Body of pancreas (tissue), 4 donors: ENCODE results near the gene VARS1.

Experiments used
- POLR2A ChIP-seq, 3 donors: fragments of 450-650 bp; IDR thresholded peaks; one replicate each; pipeline ENCODE4 v1.6.1; 2016; ENCODE audit warnings: antibody characterized with exemption in 3 of 3, mild to moderate bottlenecking in 2 of 3
- TF ChIP-seq, protein P1 (sequence below), 7 experiments: fragments of 450-650 bp in 4 of 7; fragments of 200-600 bp in 3 of 7; sonication (generic) in 3 of 7; IDR thresholded peaks; one replicate each; pipeline ENCODE4 v1.5.1; 2016 to 2019; ENCODE audit warnings: antibody characterized with exemption in 7 of 7

DNA sequence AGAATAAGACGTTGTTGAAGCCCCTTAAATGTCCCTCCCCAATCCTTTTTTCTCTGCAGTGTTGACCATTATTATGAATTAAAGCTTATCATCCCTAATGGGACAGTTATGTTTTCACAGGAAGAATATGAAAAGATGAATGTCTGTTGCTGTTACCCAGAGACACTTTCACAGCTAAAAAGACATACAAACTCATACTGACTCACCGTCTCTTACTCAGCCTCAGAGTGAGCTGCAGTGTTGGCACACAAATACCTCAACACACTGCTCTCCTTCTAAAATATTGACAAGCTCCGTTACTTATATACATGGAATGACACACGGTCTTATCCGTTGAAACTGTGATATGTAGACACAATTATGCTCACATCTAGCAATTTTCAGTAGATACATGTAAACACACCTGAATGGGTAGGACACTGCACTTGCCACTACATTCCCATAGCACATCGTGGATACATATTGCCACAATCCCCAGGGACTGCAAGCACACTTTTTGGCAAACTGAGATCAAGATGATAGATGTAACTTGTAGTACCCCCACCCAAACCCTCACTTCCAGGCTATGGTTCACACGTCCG, 42.7 kb downstream of the VARS1 start:
- TF ChIP-seq, protein P1, sequence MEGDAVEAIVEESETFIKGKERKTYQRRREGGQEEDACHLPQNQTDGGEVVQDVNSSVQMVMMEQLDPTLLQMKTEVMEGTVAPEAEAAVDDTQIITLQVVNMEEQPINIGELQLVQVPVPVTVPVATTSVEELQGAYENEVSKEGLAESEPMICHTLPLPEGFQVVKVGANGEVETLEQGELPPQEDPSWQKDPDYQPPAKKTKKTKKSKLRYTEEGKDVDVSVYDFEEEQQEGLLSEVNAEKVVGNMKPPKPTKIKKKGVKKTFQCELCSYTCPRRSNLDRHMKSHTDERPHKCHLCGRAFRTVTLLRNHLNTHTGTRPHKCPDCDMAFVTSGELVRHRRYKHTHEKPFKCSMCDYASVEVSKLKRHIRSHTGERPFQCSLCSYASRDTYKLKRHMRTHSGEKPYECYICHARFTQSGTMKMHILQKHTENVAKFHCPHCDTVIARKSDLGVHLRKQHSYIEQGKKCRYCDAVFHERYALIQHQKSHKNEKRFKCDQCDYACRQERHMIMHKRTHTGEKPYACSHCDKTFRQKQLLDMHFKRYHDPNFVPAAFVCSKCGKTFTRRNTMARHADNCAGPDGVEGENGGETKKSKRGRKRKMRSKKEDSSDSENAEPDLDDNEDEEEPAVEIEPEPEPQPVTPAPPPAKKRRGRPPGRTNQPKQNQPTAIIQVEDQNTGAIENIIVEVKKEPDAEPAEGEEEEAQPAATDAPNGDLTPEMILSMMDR (IDR thresholded peaks at IDR 0.05): no peak
- TF ChIP-seq POLR2A (IDR thresholded peaks at IDR 0.05): no peak
